IPS DF 6.9 (cell line): ENCODE data around the gene MSN.

Experiments
- DNase-seq: peaks from one replicate; pipeline ENCODE4 v3.0.0-alpha.2; 2013; ENCODE audit warnings: low read depth, low spot score
- H3K27ac ChIP-seq: one replicate; pipeline ENCODE4 v1.5.1; 2013; ENCODE audit warnings: low read length, control low read depth
- H3K27me3 ChIP-seq: 2 replicates; pipeline ENCODE4 v1.6.1; 2013; ENCODE audit warnings: mild to moderate bottlenecking, low read length; ENCODE audit not compliant: control insufficient read depth, insufficient read depth
- H3K36me3 ChIP-seq: 2 replicates; pipeline ENCODE4 v1.6.1; 2013; ENCODE audit warnings: low read length; ENCODE audit not compliant: control insufficient read depth, insufficient read depth
- H3K4me1 ChIP-seq: 2 replicates; pipeline ENCODE4 v1.6.1; 2013; ENCODE audit warnings: low read length; ENCODE audit not compliant: control insufficient read depth, insufficient read depth
- H3K4me3 ChIP-seq: 2 replicates; pipeline ENCODE4 v1.5.1; 2013; ENCODE audit warnings: mild to moderate bottlenecking, low read length
- H3K9me3 ChIP-seq: 2 replicates; pipeline ENCODE4 v1.6.1; 2013; ENCODE audit warnings: low read length, inconsistent platforms; ENCODE audit not compliant: control insufficient read depth, insufficient read depth
- WGBS: extraction: QIAGEN DNeasy Blood & Tissue Kit; methylation state at CpG from one replicate; pipeline ENCODE4 v1.1.7; 2013; ENCODE audit warnings: mixed read lengths, missing lambda C conversion rate; ENCODE audit not compliant: insufficient read length, insufficient coverage; 5-methylcytosine and 5-hydroxymethylcytosine counted together

Gene MSN

GRCh38 chrX:65671966-65672365 is 4.5 kb downstream of the MSN start:
- no peaks in the 10 kb centered on the region; the same call in 1 of the 2 replicates for H3K9me3 ChIP-seq
- WGBS = no CpG with 5 or more reads among the region's 1 CpG
- no peak overlapping the region for H3K4me3 ChIP-seq
- 0 out of 2 replicates have a peak, but pooled peaks cover 2% of the 10 kb centered on the region for H3K4me1 ChIP-seq
- H3K27me3 ChIP-seq = no peaks in the 10 kb centered on the region
- H3K27ac ChIP-seq = no peak overlapping the region
- H3K36me3 ChIP-seq = no peaks in the 10 kb centered on the region
- no peak for DNase-seq

- Histone ChIP-seq H3K36me3 (no peaks in the 10 kb centered on the region), H3K9me3 (no peaks in the 10 kb centered on the region; the same call in 1 of the 2 replicates), H3K4me1 (0 out of 2 replicates have a peak, but pooled peaks cover 2% of the 10 kb centered on the region), H3K4me3 (no peak overlapping the region), H3K27me3 (no peaks in the 10 kb centered on the region), H3K27ac (no peak overlapping the region)
- WGBS = no CpG with 5 or more reads among the region's 2 CpGs
- no peak for DNase-seq
Measured at GRCh38 chrX:65673857-65674203, 6.4 kb downstream of the MSN start.

- Histone ChIP-seq H3K27me3 (no peaks in the 10 kb centered on the region), H3K4me1 (no peaks in the 10 kb centered on the region), H3K4me3 (no peak overlapping the region), H3K36me3 (no peaks in the 10 kb centered on the region), H3K9me3 (no peaks in the 10 kb centered on the region; the same call in 1 of the 2 replicates), H3K27ac (no peak overlapping the region)
- no CpG with 5 or more reads among the region's 6 CpGs for WGBS
- no peak for DNase-seq
Measured at GRCh38 chrX:65674204-65674893, 6.9 kb downstream of the MSN start.

- no peak for DNase-seq
- no peak overlapping the region for H3K4me3 ChIP-seq
Measured at GRCh38 chrX:65677954-65678469, 10.6 kb downstream of the MSN start.

GRCh38 chrX:65679071-65679540 is 11.7 kb downstream of the MSN start:
- no peaks in the 10 kb centered on the region for H3K27me3 ChIP-seq
- DNase-seq = no peak

More at GRCh38 chrX:65677954-65678469, 10.6 kb downstream of the MSN start:
- H3K27me3 ChIP-seq = no peaks in the 10 kb centered on the region
- no peaks in the 10 kb centered on the region; the same call in 1 of the 2 replicates for H3K9me3 ChIP-seq
- no peaks in the 10 kb centered on the region; the same call in 1 of the 2 replicates for H3K4me1 ChIP-seq
- WGBS = no CpG with 5 or more reads among the region's 3 CpGs
- no peak overlapping the region for H3K27ac ChIP-seq
- no peaks in the 10 kb centered on the region for H3K36me3 ChIP-seq

DNA sequence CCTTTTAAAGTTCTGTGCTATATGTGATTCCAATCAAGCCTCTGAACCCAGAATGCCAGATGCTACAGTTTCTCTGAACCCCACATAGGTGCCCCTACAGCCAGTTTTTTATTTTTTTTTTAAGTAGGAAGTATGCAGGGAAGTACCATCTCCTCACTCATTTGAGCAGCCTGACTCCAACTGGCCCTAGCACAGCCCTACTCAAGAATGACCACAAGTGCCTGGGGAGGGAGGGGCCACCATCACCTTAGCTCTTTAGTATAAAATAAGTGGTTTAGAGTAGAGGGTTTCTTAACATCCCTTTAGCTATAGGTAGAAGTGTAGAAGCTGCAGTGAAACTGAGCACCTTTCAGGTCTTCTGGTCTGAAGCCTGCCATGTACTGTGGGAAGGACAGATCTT is 14.4 kb downstream of the MSN start:
- no peak for DNase-seq
- no peaks in the 10 kb centered on the region for H3K9me3 ChIP-seq
- no peak overlapping the region for H3K27ac ChIP-seq
- H3K4me1 ChIP-seq = no peaks in the 10 kb centered on the region; the same call in 1 of the 2 replicates
- H3K36me3 ChIP-seq = no peaks in the 10 kb centered on the region
- H3K27me3 ChIP-seq = no peaks in the 10 kb centered on the region
- H3K4me3 ChIP-seq = no peak overlapping the region

More at GRCh38 chrX:65679071-65679540, 11.7 kb downstream of the MSN start:
- Histone ChIP-seq H3K9me3 (no peaks in the 10 kb centered on the region; the same call in 1 of the 2 replicates), H3K4me3 (no peak overlapping the region), H3K4me1 (no peaks in the 10 kb centered on the region; the same call in 1 of the 2 replicates), H3K27ac (no peak overlapping the region), H3K36me3 (no peaks in the 10 kb centered on the region)
- whole genome bisulfite sequencing = no CpG with 5 or more reads among the region's 1 CpG

GRCh38 chrX:65685112-65685511 is 17.7 kb downstream of the MSN start:
- Histone ChIP-seq H3K9me3 (no peaks in the 10 kb centered on the region), H3K4me3 (no peak overlapping the region), H3K4me1 (no peaks in the 10 kb centered on the region; the same call in 1 of the 2 replicates), H3K27ac (no peak overlapping the region), H3K27me3 (no peaks in the 10 kb centered on the region), H3K36me3 (no peaks in the 10 kb centered on the region)
- WGBS = no CpG with 5 or more reads among the region's 1 CpG
- no peak for DNase-seq

DNA sequence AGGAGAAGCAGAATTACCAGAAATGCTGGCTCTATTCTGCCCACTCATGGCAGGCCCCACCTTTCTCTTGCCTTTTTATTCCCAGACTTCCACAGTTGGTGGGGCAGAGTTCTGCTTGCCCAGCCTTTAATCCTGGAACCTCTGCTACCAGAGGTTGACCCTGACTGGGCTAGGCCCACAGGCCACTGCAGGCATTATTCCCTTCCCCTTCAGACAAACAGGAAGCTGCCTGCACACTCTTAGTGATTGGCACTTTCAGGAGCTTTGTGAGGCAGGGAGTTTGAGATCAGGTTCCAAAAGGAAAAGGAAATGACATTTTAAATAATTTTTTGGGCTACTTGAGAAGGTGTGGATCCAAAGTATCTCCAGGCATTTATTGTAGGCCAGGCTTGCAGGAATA is 18.8 kb downstream of the MSN start:
- Histone ChIP-seq H3K9me3 (no peaks in the 10 kb centered on the region), H3K27me3 (no peaks in the 10 kb centered on the region), H3K4me1 (no peaks in the 10 kb centered on the region; the same call in 1 of the 2 replicates), H3K27ac (no peak overlapping the region), H3K36me3 (no peaks in the 10 kb centered on the region), H3K4me3 (no peak overlapping the region)
- DNase-seq = no peak

GRCh38 chrX:65687367-65687766 is 19.9 kb downstream of the MSN start:
- Histone ChIP-seq H3K27me3 (no peaks in the 10 kb centered on the region), H3K36me3 (no peaks in the 10 kb centered on the region), H3K4me1 (no peaks in the 10 kb centered on the region; the same call in 1 of the 2 replicates), H3K27ac (no peak overlapping the region), H3K9me3 (no peaks in the 10 kb centered on the region), H3K4me3 (no peak overlapping the region)
- no peak for DNase-seq
- no CpG with 5 or more reads among the region's 3 CpGs for WGBS

DNA sequence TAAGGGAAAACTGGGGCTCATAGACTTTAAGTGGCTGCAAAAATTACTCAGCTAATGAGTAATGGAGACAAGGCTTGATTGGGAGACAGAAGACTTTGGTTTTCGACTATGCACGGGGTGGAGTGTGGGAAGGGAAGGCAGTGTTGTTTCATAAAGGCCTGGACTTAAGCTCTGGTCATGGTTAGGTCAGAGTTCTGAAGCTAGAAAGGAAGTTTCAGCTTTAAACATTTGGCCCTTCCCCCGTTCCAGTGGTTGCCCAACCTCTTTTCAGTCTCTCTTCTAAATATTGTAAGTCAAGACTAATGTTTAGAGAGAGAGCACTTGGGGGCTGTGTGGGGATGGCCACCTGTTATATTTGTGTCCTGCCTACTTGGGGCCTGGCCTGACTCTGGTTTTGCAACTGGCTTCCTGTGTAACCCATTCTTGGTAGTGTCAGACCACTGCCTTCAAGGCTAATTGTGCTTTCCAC is 21.0 kb downstream of the MSN start:
- H3K4me1 ChIP-seq = no peaks in the 10 kb centered on the region; the same call in 1 of the 2 replicates
- WGBS = no CpG with 5 or more reads among the region's 3 CpGs
- DNase-seq = no peak
- no peak overlapping the region for H3K27ac ChIP-seq
- no peaks in the 10 kb centered on the region for H3K36me3 ChIP-seq
- no peaks in the 10 kb centered on the region for H3K27me3 ChIP-seq
- no peaks in the 10 kb centered on the region for H3K9me3 ChIP-seq
- H3K4me3 ChIP-seq = no peak overlapping the region
